GM18858 (cell line): ENCODE results near the gene THRB.

Experiments used
- ATAC-seq: cut with Tn5 transposase; IDR thresholded peaks from one replicate; pipeline ENCODE4 v1.9.1; 2021; ENCODE audit not compliant: unreplicated experiment

Gene THRB

DNA sequence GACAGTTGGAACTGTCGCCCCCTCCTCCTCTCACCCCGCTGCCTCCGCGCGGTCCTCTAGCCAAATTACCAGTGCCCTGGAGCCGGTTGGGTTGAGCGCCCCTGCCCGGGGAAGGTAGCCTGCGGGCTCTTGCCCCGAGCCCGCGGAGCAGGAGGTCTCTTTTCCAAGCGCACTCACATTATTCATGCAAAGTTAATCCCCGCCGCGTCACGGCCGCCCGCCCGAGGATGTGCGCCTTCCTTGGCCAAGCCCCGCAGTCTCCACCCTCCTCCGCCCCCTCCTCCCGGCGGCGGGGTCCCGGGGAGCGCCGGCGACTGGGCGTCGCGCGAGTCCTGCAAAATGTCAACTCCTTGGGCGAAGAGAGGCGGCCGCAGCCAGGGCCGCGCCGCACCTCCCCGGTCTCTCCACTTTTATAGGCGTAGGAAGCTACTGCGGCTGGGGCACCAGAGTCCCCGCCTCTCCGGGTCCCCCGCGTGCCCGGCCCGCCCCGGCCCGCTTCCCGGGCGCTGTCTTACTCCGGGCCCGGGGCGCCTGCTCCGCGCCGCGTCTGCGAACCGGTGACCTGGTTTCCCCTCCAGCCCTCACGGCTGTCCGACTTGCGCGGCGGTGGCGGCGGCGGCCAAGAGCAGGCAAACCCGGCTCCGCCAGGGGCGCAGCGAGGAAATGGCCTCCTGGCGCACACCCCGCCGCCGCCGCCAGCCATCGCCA, at the start of gene THRB:
Gene THRB, minus strand, starts transcription at position 233 of the 708 bp plus-strand sequence.
- ATAC-seq, result no peak

- peak; percentile 42 for ATAC-seq
Observed at GRCh38 chr3:24541935-24542334, 47.3 kb upstream of the THRB start.

- no peak for ATAC-seq
Observed at GRCh38 chr3:24540821-24541220, 46.2 kb upstream of the THRB start.

DNA sequence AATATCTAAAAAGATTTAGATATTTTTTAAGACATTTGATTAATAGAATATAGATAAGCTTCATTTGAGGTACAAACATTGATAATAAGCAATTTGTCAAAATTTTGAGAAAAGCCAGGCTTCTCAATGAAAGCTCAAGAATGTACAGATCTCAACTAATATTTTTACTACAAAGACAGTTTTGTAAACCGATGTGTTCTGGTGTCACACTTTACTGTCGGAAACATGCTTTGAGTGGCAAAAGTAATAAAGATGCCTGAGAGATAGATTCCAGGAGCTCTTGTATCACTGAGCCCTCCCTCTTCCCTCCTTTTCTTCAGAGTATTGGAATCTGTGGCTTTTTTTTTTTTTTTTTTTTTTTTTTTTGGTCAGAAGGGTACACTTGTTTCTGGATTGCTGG, 45.0 kb upstream of the THRB start:
- ATAC-seq, result no peak

DNA sequence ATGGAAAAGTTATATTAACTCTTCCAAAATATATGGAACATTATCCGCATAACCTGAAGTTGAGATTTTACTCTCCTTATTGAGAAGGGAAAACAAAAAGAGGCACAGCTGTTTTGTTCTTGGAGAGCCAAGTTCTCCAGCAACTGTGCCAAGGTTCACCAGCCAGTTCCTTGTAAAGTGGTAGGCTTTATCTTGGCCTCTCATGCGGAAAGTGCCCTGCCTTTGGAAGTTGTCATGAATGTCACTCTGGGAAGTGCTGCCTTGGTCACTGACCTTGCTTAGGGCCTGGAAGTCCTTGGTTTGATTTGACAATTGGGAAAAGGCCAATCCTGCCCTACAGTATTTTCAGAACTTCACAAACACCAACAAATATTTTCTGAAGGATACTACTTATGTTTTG, 44.2 kb upstream of the THRB start:
- ATAC-seq, result no peak

DNA sequence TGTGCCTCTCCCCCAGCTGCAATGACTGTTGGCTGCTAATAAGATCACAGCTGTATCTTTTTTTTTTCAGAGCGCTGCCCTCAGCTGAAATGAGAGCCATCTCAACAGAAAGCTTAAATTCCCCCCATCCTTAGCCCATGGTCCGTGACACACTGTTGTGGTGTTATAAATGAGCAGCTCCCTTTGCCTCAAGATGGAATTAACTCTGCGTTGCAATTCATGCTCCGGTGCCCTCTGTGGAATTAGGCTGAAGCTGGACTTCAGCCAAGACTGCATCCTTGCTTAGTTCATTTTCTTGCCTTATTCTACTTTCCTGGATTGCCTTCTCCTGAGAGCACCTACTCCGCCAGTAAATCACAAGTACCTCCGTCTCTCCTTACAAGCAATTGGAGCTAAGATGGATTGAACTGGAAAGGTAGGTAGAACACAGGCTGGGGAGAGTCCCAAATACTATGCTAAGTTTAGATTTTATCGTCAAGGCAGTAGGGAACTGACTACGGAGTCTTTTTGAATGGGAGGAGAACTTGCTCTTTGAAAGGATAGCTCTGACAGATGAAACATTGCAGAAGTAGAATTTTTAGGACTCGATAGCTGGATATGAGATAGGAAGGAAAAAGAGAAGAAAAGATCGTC, 39.0 kb upstream of the THRB start:
- no peak for ATAC-seq

- ATAC-seq, result no peak
Observed at GRCh38 chr3:24530471-24530870, 35.8 kb upstream of the THRB start.

GRCh38 chr3:24529210-24529609, 34.6 kb upstream of the THRB start:
- no peak for ATAC-seq

DNA sequence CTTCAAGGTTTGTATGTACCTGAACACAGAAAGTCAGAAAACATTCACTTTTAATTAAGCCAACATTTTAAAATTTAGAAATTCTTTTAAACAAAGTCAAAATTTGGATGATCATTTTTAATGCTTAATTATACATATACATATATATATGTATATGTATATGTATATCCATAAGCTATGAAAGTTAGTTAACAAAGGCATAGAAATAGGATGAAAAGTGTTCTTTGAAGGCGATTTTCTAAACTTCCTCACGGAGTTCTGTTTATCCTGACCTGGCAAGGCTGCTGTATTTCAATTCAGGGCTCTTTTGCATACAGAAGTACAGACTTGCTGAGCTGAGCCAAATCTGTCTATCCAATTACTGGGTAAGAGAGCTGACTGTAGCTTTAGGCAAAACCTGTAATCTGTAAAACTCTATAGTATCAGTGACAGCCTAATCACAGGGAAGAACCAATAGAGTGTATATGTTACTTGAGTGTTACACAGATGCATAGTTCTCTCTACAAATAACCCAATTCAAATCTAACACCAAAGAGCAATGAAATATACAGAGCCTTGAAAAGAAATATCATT, 32.1 kb upstream of the THRB start:
- ATAC-seq, result no peak

GRCh38 chr3:24525557-24525956, 30.9 kb upstream of the THRB start:
- ATAC-seq, result no peak

DNA sequence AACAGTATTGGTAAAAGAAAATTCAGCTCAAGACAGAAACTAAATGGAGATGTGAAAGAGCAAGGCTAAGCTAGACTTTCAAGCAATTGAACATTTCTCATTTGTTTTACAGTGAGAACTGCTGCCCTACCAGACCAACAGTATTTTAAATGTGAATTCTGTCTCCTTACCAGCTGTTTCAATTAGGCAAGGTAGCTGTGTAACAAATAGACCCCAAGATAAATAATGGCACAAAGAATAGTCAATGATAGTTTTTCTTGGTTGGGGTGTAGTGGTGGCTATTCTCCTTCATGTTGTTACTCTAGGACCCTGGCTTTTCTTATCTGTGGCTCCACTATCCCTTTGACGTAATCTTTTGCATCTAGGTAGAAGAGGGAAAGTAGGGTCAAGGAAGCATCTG, 30.4 kb upstream of the THRB start:
- no peak for ATAC-seq

- ATAC-seq, result no peak
Observed at GRCh38 chr3:24523988-24524727, 29.5 kb upstream of the THRB start.

DNA sequence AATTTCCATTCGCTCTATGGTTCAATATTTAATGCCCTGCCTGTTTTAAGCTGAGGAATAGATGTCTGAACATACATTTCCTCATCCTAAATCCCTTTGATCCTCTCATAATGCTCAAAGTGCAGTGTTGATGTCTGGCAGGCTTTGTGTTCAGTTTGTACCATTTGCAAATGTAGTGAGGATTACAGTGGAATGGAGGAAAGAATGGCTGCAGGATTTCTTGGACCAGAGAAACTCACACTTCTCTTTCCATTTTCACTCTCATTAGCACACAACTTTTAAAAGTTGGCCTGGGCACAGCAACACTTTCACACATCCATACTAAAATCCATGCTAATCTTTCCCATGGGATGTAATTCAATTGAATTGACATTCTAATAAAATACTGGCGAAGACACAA, 28.6 kb upstream of the THRB start:
- no peak for ATAC-seq

- ATAC-seq, result no peak
Observed at GRCh38 chr3:24522146-24522579, 27.5 kb upstream of the THRB start.

DNA sequence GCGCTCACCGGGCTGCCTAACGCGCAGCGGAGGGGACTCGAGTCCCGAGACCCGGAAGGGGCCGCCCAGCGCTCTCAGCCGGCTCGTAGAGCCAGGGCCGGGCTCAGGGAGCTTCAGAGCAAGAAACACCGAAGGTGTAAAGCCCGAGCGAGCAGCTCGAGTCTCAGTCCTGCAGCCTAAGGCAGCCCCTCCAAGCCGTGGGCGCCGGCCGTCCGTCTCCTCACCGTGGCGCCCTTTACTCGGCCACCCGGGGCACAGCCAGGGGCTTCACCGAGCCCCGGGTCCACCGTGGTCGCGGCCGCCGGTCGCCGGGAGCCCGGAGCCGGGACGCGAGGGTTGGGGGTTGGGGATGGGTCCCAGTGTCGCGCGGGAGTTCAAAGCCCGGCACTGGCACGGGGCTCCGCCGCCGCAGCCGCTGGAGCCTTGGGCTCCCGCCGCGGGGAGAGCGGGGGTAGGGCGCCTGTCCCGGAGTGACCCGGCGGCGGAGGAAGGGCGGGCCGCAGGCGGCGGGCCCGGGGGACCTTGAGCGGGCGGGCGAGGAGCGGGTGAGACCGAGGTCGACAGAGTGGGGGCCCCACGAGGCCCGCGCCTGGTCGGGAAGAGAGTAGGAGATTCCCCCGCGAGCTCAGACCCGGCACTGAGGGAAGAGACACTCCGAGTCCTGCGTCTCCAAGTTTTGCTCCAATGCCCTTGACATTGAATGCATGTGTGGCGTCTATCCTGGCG, 26.9 kb upstream of the THRB start:
- no peak for ATAC-seq

GRCh38 chr3:24520976-24521419, 26.3 kb upstream of the THRB start:
- no peak for ATAC-seq

DNA sequence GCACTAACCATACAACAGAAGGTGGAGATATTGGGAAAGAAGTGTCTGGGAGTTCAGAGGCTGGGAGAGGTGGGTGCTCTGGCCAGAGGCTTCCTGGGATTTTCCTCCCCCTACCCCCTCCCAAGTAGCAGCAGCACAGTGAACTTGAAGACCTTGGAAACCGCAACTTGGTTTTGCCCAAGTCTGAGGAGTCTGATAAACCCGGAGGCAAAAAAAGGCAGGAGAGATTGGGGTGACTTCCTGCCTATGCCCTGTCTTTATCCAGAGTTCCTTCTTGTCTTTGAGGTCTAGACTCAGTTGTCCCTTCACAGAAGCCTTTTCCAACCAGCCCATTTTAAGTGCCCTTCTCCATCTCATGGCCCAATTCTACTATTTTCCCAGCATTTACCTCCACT, 25.4 kb upstream of the THRB start:
- ATAC-seq, result no peak

- ATAC-seq, result peak; percentile 51
Observed at GRCh38 chr3:24519368-24520100, 24.9 kb upstream of the THRB start.

- ATAC-seq, result no peak
Observed at GRCh38 chr3:24518990-24519367, 24.3 kb upstream of the THRB start.

DNA sequence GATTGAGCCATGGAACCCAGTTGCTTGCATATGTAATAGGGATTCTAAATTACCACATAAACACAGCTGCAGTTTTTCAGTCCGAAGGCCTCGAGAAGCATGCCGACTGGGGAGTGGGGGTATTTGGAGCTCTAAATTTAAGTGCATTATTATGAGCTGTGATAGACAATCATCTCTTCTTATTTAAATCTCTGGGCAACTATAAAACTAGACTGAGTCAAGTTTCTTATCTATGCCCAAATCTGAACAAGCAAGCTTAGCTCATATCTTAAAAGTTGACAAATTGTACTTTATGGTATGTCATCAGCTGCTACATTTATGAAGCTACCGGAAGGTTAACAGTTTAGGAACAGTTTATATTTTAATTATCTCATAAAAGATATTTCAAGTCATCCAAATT, 19.5 kb upstream of the THRB start:
- ATAC-seq, result no peak
